HepG2 (cell line): ENCODE data around the gene C2CD2. TPM values are rescaled to one million over a fixed set of nuclear protein-coding genes. Genes with fewer than 3 reads are reported as not detected.

ENCODE experiments used
- ATM ChIP-seq: fragments of 450-650 bp; IDR thresholded peaks from 2 replicates; pipeline ENCODE4 v1.7.1; 2017; ENCODE audit warnings: mild to moderate bottlenecking, borderline replicate concordance
- HNF4G ChIP-seq, 2 experiments: sonication (generic) in 1 of 2; formaldehyde crosslinking in 1 of 2; IDR thresholded peaks; 2 replicates each; pipeline versions ENCODE4 v1.4.0 to v1.6.1; 2011 to 2020; ENCODE audit warnings: borderline replicate concordance in 2 of 2, low read depth in 2 of 2, mild to moderate bottlenecking in 2 of 2, low read length in 1 of 2, missing genetic modification reagents in 1 of 2, moderate library complexity in 1 of 2
- TEAD3 ChIP-seq: optimal IDR thresholded peaks from 2 replicates; pipeline ENCODE3; 2016; ENCODE audit warnings: borderline replicate concordance
- ZNF124 ChIP-seq: sonication (generic); formaldehyde crosslinking; IDR thresholded peaks from 2 replicates; pipeline ENCODE4 v1.4.0; 2020; ENCODE audit warnings: missing genetic modification reagents
- ZNF292 ChIP-seq: sonication (generic); formaldehyde crosslinking; IDR thresholded peaks from 2 replicates; pipeline ENCODE4 v1.8.1; 2022; ENCODE audit warnings: mild to moderate bottlenecking, low read depth, missing genetic modification reagents, borderline replicate concordance
- ZNF3 ChIP-seq: IDR thresholded peaks from 2 replicates; pipeline ENCODE4 v1.7.0; 2017; ENCODE audit warnings: inconsistent platforms
- ZNF616 ChIP-seq: sonication (generic); formaldehyde crosslinking; IDR thresholded peaks from 2 replicates; pipeline ENCODE4 v1.5.0; 2020; ENCODE audit warnings: low read depth, mild to moderate bottlenecking, missing genetic modification reagents
- polyA plus RNA-seq, 8 experiments: library from polyadenylated mRNA; depleted of rRNA in 3 of 8; stranded (reverse) in 7 of 8; unstranded in 1 of 8; fragments of >200 nt; fragmentation: Illumina TruSeq in 4 of 8; extraction: Trizol in 4 of 8; gene quantifications; 2 replicates each; pipeline versions ENCODE4 v1.2.1 to v1.2.3, GENCODE V29; 2011 to 2016; ENCODE audit warnings: low read depth in 4 of 8, missing spikeins in 1 of 8, mixed read lengths in 1 of 8; ENCODE audit not compliant: insufficient read depth in 1 of 8
- total RNA-seq, 5 experiments: library from RNA; depleted of rRNA; stranded (reverse); fragments of >200 nt; fragmentation: Illumina TruSeq; extraction: Trizol; gene quantifications; 2 replicates each; pipeline ENCODE4 v1.2.3, GENCODE V29; 2016; ENCODE audit warnings: low read depth in 1 of 5
- TF ChIP-seq, protein P1 (sequence below): sonication (generic); formaldehyde crosslinking; conservative IDR thresholded peaks from 2 replicates; pipeline ENCODE4 v1.4.0; 2020; ENCODE audit warnings: mild to moderate bottlenecking, missing genetic modification reagents, moderate library complexity
- TF ChIP-seq, protein P2 (sequence below): sonication (generic); formaldehyde crosslinking; IDR thresholded peaks from 2 replicates; pipeline ENCODE4 v1.5.0; 2020; ENCODE audit warnings: mild to moderate bottlenecking, missing genetic modification reagents, borderline replicate concordance
- TF ChIP-seq, protein P3 (sequence below): sonication (generic); formaldehyde crosslinking; IDR thresholded peaks from 2 replicates; pipeline ENCODE4 v1.9.0; 2022; ENCODE audit warnings: missing genetic modification reagents, mild to moderate bottlenecking, borderline replicate concordance
- TF ChIP-seq, protein P4 (sequence below): sonication (generic); formaldehyde crosslinking; IDR thresholded peaks from 2 replicates; pipeline ENCODE4 v1.4.0; 2020; ENCODE audit warnings: missing genetic modification reagents, borderline replicate concordance
- TF ChIP-seq, protein P5 (sequence below): sonication (generic); formaldehyde crosslinking; IDR thresholded peaks from 2 replicates; pipeline ENCODE4 v1.4.0; 2020; ENCODE audit warnings: missing genetic modification reagents

Gene C2CD2
- total and polyA plus RNA-seq, 2 of the 13 experiments (the other 11 are each of a cell fraction or from before 2014, with no cell fraction given): 12.5 to 19.7 TPM

DNA sequence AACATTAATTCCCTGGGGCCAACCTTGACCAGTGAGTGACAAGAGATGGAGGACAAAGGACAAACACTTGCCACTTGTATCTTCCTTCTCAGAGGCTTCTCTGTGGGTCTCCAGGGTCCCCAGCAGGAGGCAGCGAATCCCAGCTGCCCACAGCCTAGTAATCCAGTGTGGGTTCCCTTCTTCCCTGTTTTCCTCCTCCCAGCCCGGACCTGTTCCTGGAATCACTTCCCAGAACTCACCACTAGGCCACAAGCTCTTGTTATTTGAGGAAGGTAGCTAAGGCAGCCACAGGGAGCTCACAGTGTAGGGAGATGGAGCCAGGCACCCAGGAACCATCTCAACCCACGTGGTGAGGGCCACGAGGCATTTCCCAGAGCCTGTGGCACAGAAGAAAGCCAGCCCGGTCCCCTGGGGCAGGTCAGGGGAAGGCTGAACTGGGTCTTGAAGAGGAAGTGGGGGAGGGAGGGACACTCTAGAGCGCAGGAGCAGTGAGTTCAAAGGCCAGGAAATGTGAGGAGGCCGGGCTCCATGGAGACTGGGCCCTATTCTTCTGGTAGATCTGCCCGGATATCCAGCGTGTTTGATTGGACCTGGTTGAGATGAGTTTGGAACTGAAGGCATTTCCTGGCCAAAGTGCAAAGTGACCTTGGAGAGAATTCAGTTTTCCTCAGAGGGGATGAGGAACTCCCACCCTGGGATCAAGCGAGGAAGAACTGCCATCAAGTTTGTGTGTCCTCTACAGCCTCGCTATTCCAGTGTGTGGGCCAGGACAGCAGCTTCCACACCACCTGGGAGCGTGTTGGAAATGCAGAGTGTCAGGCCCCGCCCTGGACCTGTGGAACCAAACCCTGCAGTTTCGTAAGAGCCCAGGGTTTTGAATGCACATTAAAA lies 20.3 kb upstream of the C2CD2 start (continued):
- TF ChIP-seq, protein P1, sequence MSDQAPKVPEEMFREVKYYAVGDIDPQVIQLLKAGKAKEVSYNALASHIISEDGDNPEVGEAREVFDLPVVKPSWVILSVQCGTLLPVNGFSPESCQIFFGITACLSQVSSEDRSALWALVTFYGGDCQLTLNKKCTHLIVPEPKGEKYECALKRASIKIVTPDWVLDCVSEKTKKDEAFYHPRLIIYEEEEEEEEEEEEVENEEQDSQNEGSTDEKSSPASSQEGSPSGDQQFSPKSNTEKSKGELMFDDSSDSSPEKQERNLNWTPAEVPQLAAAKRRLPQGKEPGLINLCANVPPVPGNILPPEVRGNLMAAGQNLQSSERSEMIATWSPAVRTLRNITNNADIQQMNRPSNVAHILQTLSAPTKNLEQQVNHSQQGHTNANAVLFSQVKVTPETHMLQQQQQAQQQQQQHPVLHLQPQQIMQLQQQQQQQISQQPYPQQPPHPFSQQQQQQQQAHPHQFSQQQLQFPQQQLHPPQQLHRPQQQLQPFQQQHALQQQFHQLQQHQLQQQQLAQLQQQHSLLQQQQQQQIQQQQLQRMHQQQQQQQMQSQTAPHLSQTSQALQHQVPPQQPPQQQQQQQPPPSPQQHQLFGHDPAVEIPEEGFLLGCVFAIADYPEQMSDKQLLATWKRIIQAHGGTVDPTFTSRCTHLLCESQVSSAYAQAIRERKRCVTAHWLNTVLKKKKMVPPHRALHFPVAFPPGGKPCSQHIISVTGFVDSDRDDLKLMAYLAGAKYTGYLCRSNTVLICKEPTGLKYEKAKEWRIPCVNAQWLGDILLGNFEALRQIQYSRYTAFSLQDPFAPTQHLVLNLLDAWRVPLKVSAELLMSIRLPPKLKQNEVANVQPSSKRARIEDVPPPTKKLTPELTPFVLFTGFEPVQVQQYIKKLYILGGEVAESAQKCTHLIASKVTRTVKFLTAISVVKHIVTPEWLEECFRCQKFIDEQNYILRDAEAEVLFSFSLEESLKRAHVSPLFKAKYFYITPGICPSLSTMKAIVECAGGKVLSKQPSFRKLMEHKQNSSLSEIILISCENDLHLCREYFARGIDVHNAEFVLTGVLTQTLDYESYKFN (CRISPR knock-in tag): peak; percentile 29; the same call in 1 of the 2 replicates
- TF ChIP-seq, protein P2, sequence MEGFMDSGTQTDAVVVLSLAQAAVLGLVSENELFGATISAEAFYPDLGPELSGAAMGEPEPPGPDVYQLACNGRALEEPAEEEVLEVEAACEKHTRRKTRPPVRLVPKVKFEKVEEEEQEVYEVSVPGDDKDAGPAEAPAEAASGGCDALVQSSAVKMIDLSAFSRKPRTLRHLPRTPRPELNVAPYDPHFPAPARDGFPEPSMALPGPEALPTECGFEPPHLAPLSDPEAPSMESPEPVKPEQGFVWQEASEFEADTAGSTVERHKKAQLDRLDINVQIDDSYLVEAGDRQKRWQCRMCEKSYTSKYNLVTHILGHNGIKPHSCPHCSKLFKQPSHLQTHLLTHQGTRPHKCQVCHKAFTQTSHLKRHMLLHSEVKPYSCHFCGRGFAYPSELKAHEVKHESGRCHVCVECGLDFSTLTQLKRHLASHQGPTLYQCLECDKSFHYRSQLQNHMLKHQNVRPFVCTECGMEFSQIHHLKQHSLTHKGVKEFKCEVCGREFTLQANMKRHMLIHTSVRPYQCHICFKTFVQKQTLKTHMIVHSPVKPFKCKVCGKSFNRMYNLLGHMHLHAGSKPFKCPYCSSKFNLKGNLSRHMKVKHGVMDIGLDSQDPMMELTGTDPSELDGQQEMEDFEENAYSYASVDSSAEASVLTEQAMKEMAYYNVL (CRISPR knock-in tag): peak; percentile 54; the same call in 1 of the 2 replicates
- TF ChIP-seq HNF4G (IDR thresholded peaks at IDR 0.05; ENCODE audit: borderline replicate concordance, low read depth, low read length) (peak; percentile 42; the same call in 1 of the 2 replicates), HNF4G (CRISPR knock-in tag; IDR thresholded peaks at IDR 0.05; ENCODE audit: borderline replicate concordance, low read depth) (no peak), ZNF292 (CRISPR knock-in tag) (no peak), ZNF3 (CRISPR knock-in tag) (no peak), TEAD3 (CRISPR knock-in tag) (no peak), ATM (no peak), ZNF124 (CRISPR knock-in tag) (no peak), ZNF616 (CRISPR knock-in tag) (no peak)
- TF ChIP-seq, protein P3, sequence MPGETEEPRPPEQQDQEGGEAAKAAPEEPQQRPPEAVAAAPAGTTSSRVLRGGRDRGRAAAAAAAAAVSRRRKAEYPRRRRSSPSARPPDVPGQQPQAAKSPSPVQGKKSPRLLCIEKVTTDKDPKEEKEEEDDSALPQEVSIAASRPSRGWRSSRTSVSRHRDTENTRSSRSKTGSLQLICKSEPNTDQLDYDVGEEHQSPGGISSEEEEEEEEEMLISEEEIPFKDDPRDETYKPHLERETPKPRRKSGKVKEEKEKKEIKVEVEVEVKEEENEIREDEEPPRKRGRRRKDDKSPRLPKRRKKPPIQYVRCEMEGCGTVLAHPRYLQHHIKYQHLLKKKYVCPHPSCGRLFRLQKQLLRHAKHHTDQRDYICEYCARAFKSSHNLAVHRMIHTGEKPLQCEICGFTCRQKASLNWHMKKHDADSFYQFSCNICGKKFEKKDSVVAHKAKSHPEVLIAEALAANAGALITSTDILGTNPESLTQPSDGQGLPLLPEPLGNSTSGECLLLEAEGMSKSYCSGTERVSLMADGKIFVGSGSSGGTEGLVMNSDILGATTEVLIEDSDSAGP (CRISPR knock-in tag): peak; percentile 33; the same call in 1 of the 2 replicates
- TF ChIP-seq, protein P4, sequence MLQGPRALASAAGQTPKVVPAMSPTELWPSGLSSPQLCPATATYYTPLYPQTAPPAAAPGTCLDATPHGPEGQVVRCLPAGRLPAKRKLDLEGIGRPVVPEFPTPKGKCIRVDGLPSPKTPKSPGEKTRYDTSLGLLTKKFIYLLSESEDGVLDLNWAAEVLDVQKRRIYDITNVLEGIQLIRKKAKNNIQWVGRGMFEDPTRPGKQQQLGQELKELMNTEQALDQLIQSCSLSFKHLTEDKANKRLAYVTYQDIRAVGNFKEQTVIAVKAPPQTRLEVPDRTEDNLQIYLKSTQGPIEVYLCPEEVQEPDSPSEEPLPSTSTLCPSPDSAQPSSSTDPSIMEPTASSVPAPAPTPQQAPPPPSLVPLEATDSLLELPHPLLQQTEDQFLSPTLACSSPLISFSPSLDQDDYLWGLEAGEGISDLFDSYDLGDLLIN: no peak
- TF ChIP-seq, protein P5, sequence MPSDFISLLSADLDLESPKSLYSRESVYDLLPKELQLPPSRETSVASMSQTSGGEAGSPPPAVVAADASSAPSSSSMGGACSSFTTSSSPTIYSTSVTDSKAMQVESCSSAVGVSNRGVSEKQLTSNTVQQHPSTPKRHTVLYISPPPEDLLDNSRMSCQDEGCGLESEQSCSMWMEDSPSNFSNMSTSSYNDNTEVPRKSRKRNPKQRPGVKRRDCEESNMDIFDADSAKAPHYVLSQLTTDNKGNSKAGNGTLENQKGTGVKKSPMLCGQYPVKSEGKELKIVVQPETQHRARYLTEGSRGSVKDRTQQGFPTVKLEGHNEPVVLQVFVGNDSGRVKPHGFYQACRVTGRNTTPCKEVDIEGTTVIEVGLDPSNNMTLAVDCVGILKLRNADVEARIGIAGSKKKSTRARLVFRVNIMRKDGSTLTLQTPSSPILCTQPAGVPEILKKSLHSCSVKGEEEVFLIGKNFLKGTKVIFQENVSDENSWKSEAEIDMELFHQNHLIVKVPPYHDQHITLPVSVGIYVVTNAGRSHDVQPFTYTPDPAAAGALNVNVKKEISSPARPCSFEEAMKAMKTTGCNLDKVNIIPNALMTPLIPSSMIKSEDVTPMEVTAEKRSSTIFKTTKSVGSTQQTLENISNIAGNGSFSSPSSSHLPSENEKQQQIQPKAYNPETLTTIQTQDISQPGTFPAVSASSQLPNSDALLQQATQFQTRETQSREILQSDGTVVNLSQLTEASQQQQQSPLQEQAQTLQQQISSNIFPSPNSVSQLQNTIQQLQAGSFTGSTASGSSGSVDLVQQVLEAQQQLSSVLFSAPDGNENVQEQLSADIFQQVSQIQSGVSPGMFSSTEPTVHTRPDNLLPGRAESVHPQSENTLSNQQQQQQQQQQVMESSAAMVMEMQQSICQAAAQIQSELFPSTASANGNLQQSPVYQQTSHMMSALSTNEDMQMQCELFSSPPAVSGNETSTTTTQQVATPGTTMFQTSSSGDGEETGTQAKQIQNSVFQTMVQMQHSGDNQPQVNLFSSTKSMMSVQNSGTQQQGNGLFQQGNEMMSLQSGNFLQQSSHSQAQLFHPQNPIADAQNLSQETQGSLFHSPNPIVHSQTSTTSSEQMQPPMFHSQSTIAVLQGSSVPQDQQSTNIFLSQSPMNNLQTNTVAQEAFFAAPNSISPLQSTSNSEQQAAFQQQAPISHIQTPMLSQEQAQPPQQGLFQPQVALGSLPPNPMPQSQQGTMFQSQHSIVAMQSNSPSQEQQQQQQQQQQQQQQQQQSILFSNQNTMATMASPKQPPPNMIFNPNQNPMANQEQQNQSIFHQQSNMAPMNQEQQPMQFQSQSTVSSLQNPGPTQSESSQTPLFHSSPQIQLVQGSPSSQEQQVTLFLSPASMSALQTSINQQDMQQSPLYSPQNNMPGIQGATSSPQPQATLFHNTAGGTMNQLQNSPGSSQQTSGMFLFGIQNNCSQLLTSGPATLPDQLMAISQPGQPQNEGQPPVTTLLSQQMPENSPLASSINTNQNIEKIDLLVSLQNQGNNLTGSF: 0 out of 2 replicates have a peak, but pooled peaks have one; percentile 38
